Stimulated activated CD8-positive, alpha-beta memory T cell treated with anti-CD3 and anti-CD28 coated beads, Interleukin-12 subunit alpha, Interleukin-12 subunit beta, amount 100 ng/mL, for 24 hours (primary cell): ENCODE data around the gene NUDT10.
"Not testable (repeated sequence)": the region's sequence is repeated elsewhere in the genome, so short reads cannot be mapped to it uniquely, and the experiment has no call there.

Source experiments
- DNase-seq: peaks from one replicate; pipeline ENCODE4 v3.0.0-alpha.2; 2020; ENCODE audit errors: extremely low read depth

The NUDT10 gene

GRCh38 chrX:51332188-51332942 is at the start of gene NUDT10:
Gene NUDT10, plus strand, starts transcription at chrX:51332822. Its CDS starts 144 bp downstream, at chrX:51332966.
- DNase-seq = no peak

- no peak for DNase-seq
Observed at GRCh38 chrX:51292421-51292820, 40.2 kb upstream of the NUDT10 start.

- no peak for DNase-seq
Observed at GRCh38 chrX:51296138-51296537, 36.5 kb upstream of the NUDT10 start.

GRCh38 chrX:51316271-51316670 is 16.4 kb upstream of the NUDT10 start:
- DNase-seq = no peak

- DNase-seq = not testable (repeated sequence)
Observed at GRCh38 chrX:51332943-51333785, 542 bp downstream of the NUDT10 start.

- DNase-seq = no peak
Observed at GRCh38 chrX:51334276-51334675, 1.7 kb downstream of the NUDT10 start.

GRCh38 chrX:51336584-51336983 is 4.0 kb downstream of the NUDT10 start:
- no peak for DNase-seq

GRCh38 chrX:51361251-51361650 is 28.6 kb downstream of the NUDT10 start:
- no peak for DNase-seq

- no peak for DNase-seq
Observed at GRCh38 chrX:51376672-51377071, 44.0 kb downstream of the NUDT10 start.
